ENCODE results near the gene RIBC2.
A peak's percentile ranks its signal among the peaks of the same experiment; 100 is the strongest.
"Not testable (repeated sequence)": the region's sequence is repeated elsewhere in the genome, so short reads cannot be mapped to it uniquely, and the experiment has no call there.

Gene RIBC2

GRCh38 chr22:45448431-45448830 is 34.9 kb downstream of the RIBC2 start:
- DNase-seq (ENCODE audit: low spot score): no peak

- DNase-seq (ENCODE audit: low spot score): not testable (repeated sequence)
Observed at GRCh38 chr22:45449442-45449841, 35.9 kb downstream of the RIBC2 start.

DNA sequence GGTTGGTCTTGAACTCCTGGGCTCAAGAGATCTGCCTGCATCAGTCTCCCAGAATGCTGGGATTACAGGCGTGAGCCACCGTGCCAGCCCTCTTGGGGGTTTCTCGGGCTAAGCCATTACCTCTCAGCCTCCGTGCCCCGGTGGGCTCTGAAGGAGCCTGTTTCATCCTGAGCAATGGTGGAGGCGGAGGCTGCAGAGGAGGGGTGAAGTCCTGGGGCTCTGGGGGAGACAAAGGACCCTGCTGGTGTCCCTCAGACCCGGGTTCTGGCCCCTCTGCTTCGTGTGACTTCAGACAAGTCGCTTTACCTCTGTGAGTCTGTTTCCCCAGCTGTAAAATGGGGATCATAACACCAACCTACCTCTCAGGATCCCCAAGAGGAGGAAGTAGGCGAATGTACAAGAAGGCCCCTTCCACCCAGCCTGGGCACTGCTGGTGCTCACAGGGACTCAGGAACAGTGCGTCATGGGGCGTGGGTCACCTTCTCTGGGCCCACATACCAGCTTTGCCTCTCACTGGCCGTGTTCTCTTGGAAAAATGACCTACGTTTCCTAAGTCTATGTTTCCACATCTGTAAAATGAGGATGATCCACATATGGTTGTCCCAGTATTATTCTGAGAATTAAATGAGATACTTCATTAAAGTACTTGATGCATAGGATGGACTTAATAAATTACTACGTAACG is 36.8 kb downstream of the RIBC2 start:
- no peak for DNase-seq (ENCODE audit: low spot score)

- no peak for DNase-seq (ENCODE audit: low spot score)
Observed at GRCh38 chr22:45450921-45451651, 37.6 kb downstream of the RIBC2 start.

DNA sequence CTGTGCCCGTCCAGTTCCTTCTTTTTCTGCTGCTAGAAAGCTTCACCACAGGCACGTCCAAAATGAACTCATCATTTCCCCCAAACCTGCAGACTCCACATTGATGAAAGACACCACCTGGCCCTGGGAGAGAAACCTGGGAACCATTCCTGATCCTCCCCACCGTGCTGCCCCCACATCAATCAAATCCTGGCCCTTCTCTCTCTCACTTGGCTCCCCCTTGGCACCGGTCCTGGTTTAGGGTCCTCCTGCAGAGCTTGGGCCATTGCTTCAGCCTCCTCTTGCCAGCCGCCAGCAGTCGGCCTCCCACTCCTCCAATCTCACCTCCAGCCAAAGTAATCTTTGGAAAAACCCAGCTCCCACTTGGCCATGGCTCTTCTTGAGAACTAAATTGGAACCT is 38.5 kb downstream of the RIBC2 start:
- no peak for DNase-seq (ENCODE audit: low spot score)

- DNase-seq (ENCODE audit: low spot score): no peak
Observed at GRCh38 chr22:45452565-45453379, 39.3 kb downstream of the RIBC2 start.

GRCh38 chr22:45453764-45454163 is 40.3 kb downstream of the RIBC2 start:
- no peak for DNase-seq (ENCODE audit: low spot score)

- no peak for DNase-seq (ENCODE audit: low spot score)
Observed at GRCh38 chr22:45454275-45454674, 40.8 kb downstream of the RIBC2 start.

- peak; percentile 70 for DNase-seq (ENCODE audit: low spot score)
Observed at GRCh38 chr22:45455212-45455611, 41.7 kb downstream of the RIBC2 start.

GRCh38 chr22:45455621-45456020 is 42.1 kb downstream of the RIBC2 start:
- DNase-seq (ENCODE audit: low spot score): no peak

GRCh38 chr22:45456811-45457210 is 43.3 kb downstream of the RIBC2 start:
- DNase-seq (ENCODE audit: low spot score): no peak

DNA sequence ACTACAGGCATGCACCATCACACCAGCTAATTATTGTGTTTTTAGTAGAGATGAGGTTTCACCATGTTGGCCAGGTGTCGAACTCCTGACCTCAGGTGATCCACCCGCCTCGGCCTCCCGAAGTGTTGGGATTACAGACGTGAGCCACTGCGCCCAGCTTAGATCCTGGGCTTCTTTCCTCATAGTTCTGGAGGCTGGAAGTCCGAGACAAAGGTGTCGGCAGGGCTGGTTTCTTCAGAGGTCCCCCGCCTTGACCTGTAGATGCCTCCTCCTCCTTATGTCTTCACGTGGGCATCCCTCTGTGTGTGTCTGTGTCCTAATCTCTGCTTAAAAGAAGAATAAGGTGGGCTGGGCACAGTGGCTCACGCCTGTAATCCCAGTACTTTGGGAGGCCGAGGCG is 45.0 kb downstream of the RIBC2 start:
- DNase-seq (ENCODE audit: low spot score): no peak

GRCh38 chr22:45459235-45459634 is 45.7 kb downstream of the RIBC2 start:
- DNase-seq (ENCODE audit: low spot score): no peak

- peak; percentile 87 for DNase-seq (ENCODE audit: low spot score)
Observed at GRCh38 chr22:45460288-45461109, 47.0 kb downstream of the RIBC2 start.

- peak; percentile 60 for DNase-seq (ENCODE audit: low spot score)
Observed at GRCh38 chr22:45462034-45462655, 48.7 kb downstream of the RIBC2 start.

- not testable (repeated sequence) for DNase-seq (ENCODE audit: low spot score)
Observed at GRCh38 chr22:45463691-45464090, 50.2 kb downstream of the RIBC2 start.

GRCh38 chr22:45465633-45466032 is 52.1 kb downstream of the RIBC2 start:
- DNase-seq (ENCODE audit: low spot score): no peak

- no peak for DNase-seq (ENCODE audit: low spot score)
Observed at GRCh38 chr22:45468872-45469271, 55.4 kb downstream of the RIBC2 start.

DNA sequence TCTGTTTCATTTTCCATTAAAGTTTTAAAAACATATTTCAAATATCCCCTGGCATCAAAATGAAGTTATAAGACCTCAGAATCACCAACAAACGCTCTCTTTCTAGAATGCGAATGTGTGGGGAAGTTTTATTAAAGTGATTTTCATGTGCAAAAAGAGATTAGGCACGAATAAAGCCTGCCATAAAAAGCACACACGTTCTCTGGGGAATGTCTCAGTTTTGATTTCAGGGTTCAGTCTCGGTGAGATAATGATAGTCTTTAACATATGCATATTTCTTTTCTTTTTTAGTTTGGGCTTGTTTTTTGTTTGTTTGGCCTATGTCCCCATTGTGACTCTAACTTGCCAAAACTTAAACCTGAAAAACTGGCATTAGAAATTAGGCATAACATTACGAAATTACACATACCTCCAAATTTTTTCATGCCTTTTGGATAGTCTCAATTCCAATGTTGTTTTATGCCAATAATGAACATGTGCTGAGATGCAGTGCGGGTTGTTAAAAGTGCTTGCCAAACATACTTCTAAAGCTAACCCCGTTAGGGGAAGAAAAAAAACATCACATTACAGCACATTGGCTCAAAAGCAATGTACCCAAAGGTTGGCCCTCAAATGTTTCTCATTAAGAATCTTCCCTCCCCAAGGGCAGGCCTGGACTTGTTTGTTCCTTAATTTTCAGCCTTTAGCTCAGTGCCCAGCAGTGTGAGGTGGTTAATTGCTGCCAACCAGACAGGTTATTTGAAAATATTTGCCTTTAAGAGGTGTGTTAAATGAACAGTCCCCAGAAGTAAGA is 56.0 kb downstream of the RIBC2 start:
- no peak for DNase-seq (ENCODE audit: low spot score)

GRCh38 chr22:45470871-45471270 is 57.4 kb downstream of the RIBC2 start:
- no peak for DNase-seq (ENCODE audit: low spot score)
